ENCODE measurements around the gene TPD52L3. TPM values are rescaled to one million over a fixed set of nuclear protein-coding genes. Genes with fewer than 3 reads are reported as not detected.
A peak's percentile ranks its signal among the peaks of the same experiment; 100 is the strongest.

The TPD52L3 gene
- total and polyA plus RNA-seq, 2 of the 13 experiments (the other 11 are each of a cell fraction or from before 2014, with no cell fraction given): not detected

DNA sequence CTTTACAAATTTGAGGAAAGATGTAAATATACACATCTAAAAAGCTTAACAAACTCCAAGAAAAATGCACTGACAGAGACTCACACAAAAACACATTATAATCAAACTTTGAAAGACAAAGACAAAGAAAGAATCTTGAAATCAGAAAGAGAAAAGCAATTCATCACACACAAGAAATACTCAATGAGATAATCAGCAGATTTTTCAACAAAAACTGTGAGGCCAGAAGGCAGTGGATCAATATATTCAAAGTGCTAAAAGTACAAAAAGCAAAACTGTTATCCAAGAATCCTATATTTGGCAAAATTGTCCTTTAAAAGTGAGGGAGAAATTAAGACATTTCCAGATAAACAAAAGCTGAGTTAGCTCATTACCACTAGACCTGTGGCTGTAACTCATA lies 6.1 kb downstream of the TPD52L3 start:
- Histone ChIP-seq H3K79me2 (ENCODE audit: insufficient read depth, low read length) (no peaks in the 10 kb centered on the region), H3K36me3 (replicated peaks in 1 of 2; ENCODE audit: control insufficient read depth in 1 of 2, insufficient read depth in 2 of 2, low read length in 2 of 2) (no peaks in the 10 kb centered on the region), H3K4me1 (ENCODE audit: insufficient read depth, low read length) (0 out of 2 replicates have a peak, but pooled peaks cover 5% of the 10 kb centered on the region), H3K4me3 (replicated peaks in 1 of 3; ENCODE audit: insufficient read depth in 1 of 3, low read depth in 2 of 3, low read length in 3 of 3) (no peak overlapping the region), H4K20me1 (ENCODE audit: insufficient read depth, low read length) (no peaks in the 10 kb centered on the region), H3K27ac (ENCODE audit: extremely low read length, insufficient read depth, low read length) (no peak overlapping the region), H3K27me3 (ENCODE audit: control insufficient read depth in 1 of 2, insufficient read depth in 2 of 2, low read length in 2 of 2) (no peaks in the 10 kb centered on the region; a peak in 1 of 5 replicates), H3K4me2 (ENCODE audit: low read depth, low read length) (no peak overlapping the region), H2AFZ (ENCODE audit: low read length) (no peak overlapping the region), H3K9me3 (ENCODE audit: low read length) (no peaks in the 10 kb centered on the region), H3K9ac (ENCODE audit: insufficient read depth, low read depth, low read length) (no peak overlapping the region)
- no peak for TF ChIP-seq FOXK2 (IDR thresholded peaks at IDR 0.05)
- peak; percentile 87 for TF ChIP-seq ZNF317 (CRISPR knock-in tag; IDR thresholded peaks at IDR 0.05)
- CTCF ChIA-PET (ENCODE audit: low intra/inter-chr PET ratio, low total read pairs): no interaction called here
- POLR2A ChIA-PET: no interaction called here
- in situ Hi-C loops (cut with HindIII; ENCODE audit: extremely low pct_ligation_motif_present, low pct_unique_long_range_greater_than_20kb): no loop called here
- FAIRE-seq (no peak), ATAC-seq (no peak), DNase-seq (ENCODE audit: low spot score) (no peak)
- BruUV-seq (replicated peaks): no TSS peak
- intact Hi-C loops (cut with micrococcal nuclease; ENCODE audit: unreplicated experiment): no loop called here

DNA sequence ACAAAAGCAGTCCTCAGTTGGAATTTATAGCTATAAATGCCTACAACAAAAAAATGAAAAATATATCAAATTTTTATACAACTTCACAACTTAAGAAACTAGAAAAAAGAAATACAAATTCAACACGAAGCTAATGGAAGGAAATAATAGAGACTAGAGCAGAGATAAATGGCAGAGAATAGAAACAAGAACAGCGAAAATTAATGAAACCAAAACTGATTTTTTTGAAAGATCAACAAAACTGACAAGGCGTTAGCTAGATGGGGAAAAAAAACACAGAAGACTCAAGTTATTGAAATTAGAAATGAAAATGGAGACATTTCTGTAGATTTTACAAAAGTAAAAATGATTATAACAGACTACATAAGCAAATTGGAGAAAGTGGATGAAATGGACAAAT lies 20.6 kb downstream of the TPD52L3 start:
- BruUV-seq (replicated peaks): no TSS peak
- Histone ChIP-seq H3K4me1 (ENCODE audit: insufficient read depth, low read length) (no peaks in the 10 kb centered on the region; the same call in 1 of the 2 replicates), H3K9ac (ENCODE audit: insufficient read depth, low read depth, low read length) (no peak overlapping the region), H3K4me3 (replicated peaks in 1 of 3; ENCODE audit: insufficient read depth in 1 of 3, low read depth in 2 of 3, low read length in 3 of 3) (no peak overlapping the region), H3K27me3 (ENCODE audit: control insufficient read depth in 1 of 2, insufficient read depth in 2 of 2, low read length in 2 of 2) (0 out of 5 replicates have a peak, but pooled peaks cover 0 to 1% of the 10 kb centered on the region in 2 experiments), H2AFZ (ENCODE audit: low read length) (no peak overlapping the region), H3K4me2 (ENCODE audit: low read depth, low read length) (no peak overlapping the region), H3K27ac (ENCODE audit: extremely low read length, insufficient read depth, low read length) (no peak overlapping the region), H3K79me2 (ENCODE audit: insufficient read depth, low read length) (no peaks in the 10 kb centered on the region), H4K20me1 (ENCODE audit: insufficient read depth, low read length) (no peaks in the 10 kb centered on the region), H3K36me3 (replicated peaks in 1 of 2; ENCODE audit: control insufficient read depth in 1 of 2, insufficient read depth in 2 of 2, low read length in 2 of 2) (no peaks in the 10 kb centered on the region), H3K9me3 (ENCODE audit: low read length) (no peaks in the 10 kb centered on the region)
- in situ Hi-C loops (cut with HindIII; ENCODE audit: extremely low pct_ligation_motif_present, low pct_unique_long_range_greater_than_20kb) (no loop called here), intact Hi-C loops (cut with micrococcal nuclease; ENCODE audit: unreplicated experiment) (no loop called here)
- no peak for DNase-seq (ENCODE audit: low spot score)
- ChIA-PET CTCF (ENCODE audit: low intra/inter-chr PET ratio, low total read pairs) (no interaction called here), POLR2A (interaction anchor here (0.6 kb wide), 1 partner anchor 331 kb away, joined by 5 read pairs; no protein-coding TSS in a partner anchor)
- ATAC-seq: no peak
- TF ChIP-seq, protein P1, sequence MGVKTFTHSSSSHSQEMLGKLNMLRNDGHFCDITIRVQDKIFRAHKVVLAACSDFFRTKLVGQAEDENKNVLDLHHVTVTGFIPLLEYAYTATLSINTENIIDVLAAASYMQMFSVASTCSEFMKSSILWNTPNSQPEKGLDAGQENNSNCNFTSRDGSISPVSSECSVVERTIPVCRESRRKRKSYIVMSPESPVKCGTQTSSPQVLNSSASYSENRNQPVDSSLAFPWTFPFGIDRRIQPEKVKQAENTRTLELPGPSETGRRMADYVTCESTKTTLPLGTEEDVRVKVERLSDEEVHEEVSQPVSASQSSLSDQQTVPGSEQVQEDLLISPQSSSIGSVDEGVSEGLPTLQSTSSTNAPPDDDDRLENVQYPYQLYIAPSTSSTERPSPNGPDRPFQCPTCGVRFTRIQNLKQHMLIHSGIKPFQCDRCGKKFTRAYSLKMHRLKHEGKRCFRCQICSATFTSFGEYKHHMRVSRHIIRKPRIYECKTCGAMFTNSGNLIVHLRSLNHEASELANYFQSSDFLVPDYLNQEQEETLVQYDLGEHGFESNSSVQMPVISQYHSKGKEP (CRISPR knock-in tag; IDR thresholded peaks at IDR 0.05): no peak
- TF ChIP-seq HIVEP1 (CRISPR knock-in tag; IDR thresholded peaks at IDR 0.05) (no peak), SOX13 (IDR thresholded peaks at IDR 0.05) (no peak), SOX13 (CRISPR knock-in tag; conservative IDR thresholded peaks at IDR 0.05 in 1 of 2, IDR thresholded peaks at IDR 0.05 in 1 of 2) (no peak), MAFG (CRISPR knock-in tag; IDR thresholded peaks at IDR 0.05) (no peak), TRIM24 (CRISPR knock-in tag; IDR thresholded peaks at IDR 0.05) (no peak)
- TF ChIP-seq, protein P2, sequence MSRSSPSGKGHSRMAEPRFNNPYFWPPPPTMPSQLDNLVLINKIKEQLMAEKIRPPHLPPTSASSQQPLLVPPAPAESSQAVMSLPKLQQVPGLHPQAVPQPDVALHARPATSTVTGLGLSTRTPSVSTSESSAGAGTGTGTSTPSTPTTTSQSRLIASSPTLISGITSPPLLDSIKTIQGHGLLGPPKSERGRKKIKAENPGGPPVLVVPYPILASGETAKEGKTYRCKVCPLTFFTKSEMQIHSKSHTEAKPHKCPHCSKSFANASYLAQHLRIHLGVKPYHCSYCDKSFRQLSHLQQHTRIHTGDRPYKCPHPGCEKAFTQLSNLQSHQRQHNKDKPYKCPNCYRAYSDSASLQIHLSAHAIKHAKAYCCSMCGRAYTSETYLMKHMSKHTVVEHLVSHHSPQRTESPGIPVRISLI (CRISPR knock-in tag; IDR thresholded peaks at IDR 0.05; ENCODE audit: borderline replicate concordance): no peak
- no peak for FAIRE-seq
- WGBS (ENCODE audit: low lambda C conversion rate): 23% methylated on average over 3 of the region's 3 CpGs

Measured in HepG2 (cell line).